ENCODE measurements around the gene KLHL5. TPM values are rescaled to one million over a fixed set of nuclear protein-coding genes. Genes with fewer than 3 reads are reported as not detected.
A peak's percentile ranks its signal among the peaks of the same experiment; 100 is the strongest.

Gene KLHL5
- total RNA-seq, 1 donor from 2014 or later, result 34.0 TPM

- no peaks in the 10 kb centered on the region for H3K9me3 ChIP-seq
- no peaks in the 10 kb centered on the region for H3K27me3 ChIP-seq
- H3K4me1 ChIP-seq, result peaks cover 39% of the 10 kb centered on the region
- ATAC-seq (no peak), DNase-seq (peak; percentile 75)
- intact Hi-C loops (cut with DNase I), result no loop called here
- no peak for TF ChIP-seq CTCF (IDR thresholded peaks at IDR 0.05)
- H3K4me3 ChIP-seq, result peak overlapping the region; percentile 66
- no peaks in the 10 kb centered on the region for H3K36me3 ChIP-seq
- H3K27ac ChIP-seq, result peak overlapping the region; percentile 81
These were observed 16.8 kb upstream of the KLHL5 start for GRCh38 chr4:39044956-39045826.

- Histone ChIP-seq H3K36me3 (no peaks in the 10 kb centered on the region), H3K27ac (peak overlapping the region; percentile 81), H3K4me1 (peaks cover 39% of the 10 kb centered on the region), H3K27me3 (no peaks in the 10 kb centered on the region), H3K9me3 (no peaks in the 10 kb centered on the region), H3K4me3 (peak overlapping the region; percentile 66)
- DNase-seq (no peak), ATAC-seq (no peak)
- TF ChIP-seq CTCF (IDR thresholded peaks at IDR 0.05), result no peak
- intact Hi-C loops (cut with DNase I), result no loop called here
These were observed 16.2 kb upstream of the KLHL5 start for GRCh38 chr4:39045827-39046221.

- Histone ChIP-seq H3K4me3 (peak overlapping the region; percentile 66), H3K27ac (peak overlapping the region; percentile 81), H3K4me1 (peaks cover 39% of the 10 kb centered on the region), H3K36me3 (no peaks in the 10 kb centered on the region), H3K9me3 (no peaks in the 10 kb centered on the region), H3K27me3 (no peaks in the 10 kb centered on the region)
- intact Hi-C loops (cut with DNase I), result no loop called here
- ATAC-seq, result no peak
- DNase-seq, result no peak
- TF ChIP-seq CTCF (IDR thresholded peaks at IDR 0.05), result no peak
These were observed 15.8 kb upstream of the KLHL5 start for GRCh38 chr4:39046249-39046648.

GRCh38 chr4:39047681-39048080, 14.4 kb upstream of the KLHL5 start:
- intact Hi-C loops (cut with DNase I), result no loop called here
- H3K36me3 ChIP-seq, result no peaks in the 10 kb centered on the region
- no peak overlapping the region for H3K4me3 ChIP-seq
- no peak overlapping the region for H3K27ac ChIP-seq
- no peaks in the 10 kb centered on the region for H3K9me3 ChIP-seq
- peaks cover 35% of the 10 kb centered on the region for H3K4me1 ChIP-seq
- H3K27me3 ChIP-seq, result no peaks in the 10 kb centered on the region
- no peak for TF ChIP-seq CTCF (IDR thresholded peaks at IDR 0.05)
- DNase-seq (no peak), ATAC-seq (no peak)

- Histone ChIP-seq H3K36me3 (no peaks in the 10 kb centered on the region), H3K4me3 (no peak overlapping the region), H3K9me3 (no peaks in the 10 kb centered on the region), H3K27me3 (no peaks in the 10 kb centered on the region), H3K4me1 (peaks cover 28% of the 10 kb centered on the region), H3K27ac (no peak overlapping the region)
- TF ChIP-seq CTCF (IDR thresholded peaks at IDR 0.05), result no peak
- intact Hi-C loops (cut with DNase I), result no loop called here
- ATAC-seq (no peak), DNase-seq (no peak)
These were observed 13.7 kb upstream of the KLHL5 start for GRCh38 chr4:39048311-39048710.

All from upper lobe of right lung (tissue), 1 donor.